Measurements from ENCODE around the gene LMX1B. TPM values are rescaled to one million over a fixed set of nuclear protein-coding genes. Genes with fewer than 3 reads are reported as not detected.
"Not testable (repeated sequence)": the region's sequence is repeated elsewhere in the genome, so short reads cannot be mapped to it uniquely, and the experiment has no call there.

LMX1B gene
- 0.15 and 0.64 TPM in 2 replicates for total RNA-seq (2014; rRNA removed; shearing (Covaris generic))

DNA sequence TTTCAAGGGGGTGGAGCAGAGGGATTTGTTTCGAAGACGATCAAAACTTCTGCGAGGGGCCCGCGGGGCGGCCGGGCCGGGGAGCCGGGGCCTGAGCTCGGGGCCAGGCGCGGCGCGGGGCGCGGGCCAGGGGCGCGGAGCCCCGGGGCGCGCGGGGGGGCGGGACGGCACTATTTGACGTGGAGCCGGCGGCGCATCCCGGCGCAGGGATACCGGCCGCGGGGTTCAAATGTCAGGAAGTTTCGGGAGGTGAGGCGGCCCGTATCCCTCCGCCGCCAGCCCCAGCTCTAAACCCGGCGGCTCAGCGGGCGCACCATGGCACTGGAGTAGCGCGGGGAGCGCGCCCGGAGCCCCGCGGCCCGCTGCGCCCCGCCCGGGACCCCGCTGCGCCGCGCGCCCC lies at the start of gene LMX1B:
Gene LMX1B, plus strand, starts transcription at position 278 of the 400 bp plus-strand sequence. CDS start 522 bp downstream, outside the sequence.
- no peak for DNase-seq (ENCODE audit: low spot score)

DNA sequence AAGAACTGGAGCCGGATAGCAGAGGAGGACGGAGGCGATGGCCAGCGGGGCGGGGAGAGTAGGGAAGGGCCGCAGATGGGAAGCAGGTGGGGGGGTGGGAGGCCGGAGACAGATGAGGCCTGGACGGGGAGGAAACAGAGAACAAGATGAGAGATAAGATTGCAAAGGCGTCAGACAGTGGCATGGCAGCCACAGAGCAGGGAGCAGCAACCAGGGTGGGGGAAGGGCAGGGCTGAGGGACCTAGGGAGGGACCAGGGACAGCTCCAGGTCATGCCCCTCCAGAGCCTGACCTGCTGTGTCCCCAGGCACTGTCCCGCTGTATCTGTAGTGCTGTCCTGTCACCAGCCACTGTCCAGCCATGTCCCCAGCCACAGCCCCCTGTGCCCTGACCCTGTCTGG lies 49.6 kb upstream of the LMX1B start:
- DNase-seq (ENCODE audit: low spot score) = no peak

DNA sequence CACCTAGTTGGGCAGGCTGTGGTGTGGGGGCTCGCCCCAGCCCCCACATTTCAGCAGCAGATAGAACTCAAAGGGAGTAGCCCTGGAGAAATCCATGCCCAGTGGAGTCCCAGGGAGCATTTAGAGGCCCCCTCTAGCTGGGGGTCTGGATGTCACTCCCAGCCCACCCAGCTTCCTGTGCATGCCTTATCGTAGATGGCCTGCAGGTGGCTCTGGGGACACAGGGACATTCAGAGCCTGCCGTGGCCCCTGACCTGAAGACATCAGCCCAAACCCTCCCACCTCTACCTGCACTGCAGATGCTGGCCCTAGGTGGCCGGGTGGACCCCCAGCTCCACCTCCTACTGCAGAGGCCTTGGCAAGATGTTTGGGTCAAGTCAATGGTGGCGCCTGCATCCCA lies 49.0 kb upstream of the LMX1B start:
- no peak for DNase-seq (ENCODE audit: low spot score)

DNA sequence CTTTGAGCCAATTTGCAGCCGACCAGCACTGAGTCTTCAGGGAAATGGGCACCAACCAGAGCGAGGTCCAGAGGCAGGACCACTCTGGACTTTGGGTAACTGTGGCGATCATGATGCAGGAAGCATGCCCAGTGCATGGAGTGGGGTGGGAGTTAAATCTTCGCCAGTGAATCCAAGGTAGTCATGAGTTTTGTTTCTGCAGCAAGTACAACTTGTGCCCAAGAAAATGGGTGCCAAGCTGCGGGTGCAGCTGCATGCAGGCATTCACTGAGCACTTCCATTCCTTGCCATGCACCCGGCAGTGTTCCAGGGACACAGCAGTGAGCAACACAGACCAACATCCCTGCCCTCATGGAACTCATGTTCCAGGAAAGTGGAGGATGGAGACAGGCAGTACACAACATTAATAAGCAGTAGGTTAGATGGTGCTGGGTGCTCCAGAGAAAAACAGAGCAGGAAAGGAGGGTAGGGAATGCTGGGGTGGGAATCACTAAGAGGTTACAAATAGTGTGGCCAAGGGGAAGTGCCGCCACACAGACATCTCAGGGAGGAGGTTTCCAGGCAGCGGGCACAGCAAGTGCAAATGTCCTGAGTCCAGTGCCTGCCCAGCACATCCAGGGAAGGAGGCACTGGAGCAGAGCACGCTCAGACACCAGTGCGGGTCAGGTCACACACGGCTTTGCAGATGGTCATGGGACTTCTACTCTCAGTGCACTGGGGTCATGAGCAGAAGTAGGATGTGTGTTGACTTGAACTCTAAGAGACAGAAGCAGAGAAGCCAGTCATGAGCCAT lies 48.2 kb upstream of the LMX1B start:
- DNase-seq (ENCODE audit: low spot score) = no peak

DNA sequence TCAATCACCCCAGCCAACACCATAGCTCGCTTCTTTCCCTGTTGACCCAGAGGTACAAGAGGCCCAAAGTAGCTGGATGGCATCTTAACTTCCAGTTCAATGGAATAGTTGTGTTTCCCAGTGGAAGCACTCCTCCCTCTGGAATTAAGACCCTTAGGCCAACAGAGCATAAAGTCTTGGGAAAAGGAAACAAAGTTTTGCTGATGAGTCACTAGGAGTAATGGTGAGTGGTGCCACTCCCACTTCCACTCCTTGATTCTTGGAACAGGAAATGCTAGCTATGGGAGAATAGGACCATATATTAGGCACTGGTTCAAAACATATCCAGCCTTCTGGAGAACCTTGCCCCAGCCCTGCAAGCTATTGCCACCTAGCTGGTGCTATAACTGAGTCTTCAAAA lies 44.7 kb upstream of the LMX1B start:
- peak; percentile 50 for DNase-seq (ENCODE audit: low spot score)

DNA sequence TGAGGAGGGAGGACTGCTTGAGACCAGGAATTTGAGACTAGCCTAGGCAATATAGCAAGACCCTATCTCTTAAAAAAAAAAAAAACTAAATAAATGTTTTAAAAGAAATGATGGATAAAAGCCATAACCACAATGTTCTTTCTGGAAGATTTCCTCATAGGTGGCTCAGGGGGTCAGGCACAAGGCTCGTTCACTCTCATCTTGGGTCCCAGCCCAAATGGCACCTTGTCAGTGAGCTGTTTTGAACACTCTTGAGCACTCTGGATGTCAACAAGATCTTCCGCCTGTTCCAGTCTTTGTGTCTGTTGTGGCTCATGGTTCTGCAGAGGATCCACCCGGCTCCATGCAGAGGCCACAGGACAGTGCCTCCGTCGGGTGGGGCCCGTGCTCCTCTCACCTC lies 35.7 kb upstream of the LMX1B start:
- no peak for DNase-seq (ENCODE audit: low spot score)

DNA sequence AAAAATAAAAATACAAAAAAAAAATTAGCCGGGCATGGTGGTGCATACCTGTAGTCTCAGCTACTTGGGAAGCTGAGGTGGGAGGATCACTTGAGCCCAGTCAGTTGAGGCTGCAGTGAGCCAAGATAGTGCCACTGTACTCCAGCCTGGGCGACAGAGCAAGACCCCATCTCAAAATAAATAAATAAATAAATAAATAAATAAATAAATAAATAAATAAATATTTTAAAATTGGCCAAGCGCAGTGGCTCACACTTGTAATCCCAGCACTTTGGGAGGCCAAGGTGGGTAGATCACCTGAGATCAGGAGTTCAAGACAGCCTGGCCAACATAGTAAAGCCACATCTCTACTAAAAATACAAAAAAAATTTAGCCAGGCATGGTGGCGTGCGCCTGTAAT lies 33.4 kb upstream of the LMX1B start:
- DNase-seq (ENCODE audit: low spot score) = not testable (repeated sequence)

DNA sequence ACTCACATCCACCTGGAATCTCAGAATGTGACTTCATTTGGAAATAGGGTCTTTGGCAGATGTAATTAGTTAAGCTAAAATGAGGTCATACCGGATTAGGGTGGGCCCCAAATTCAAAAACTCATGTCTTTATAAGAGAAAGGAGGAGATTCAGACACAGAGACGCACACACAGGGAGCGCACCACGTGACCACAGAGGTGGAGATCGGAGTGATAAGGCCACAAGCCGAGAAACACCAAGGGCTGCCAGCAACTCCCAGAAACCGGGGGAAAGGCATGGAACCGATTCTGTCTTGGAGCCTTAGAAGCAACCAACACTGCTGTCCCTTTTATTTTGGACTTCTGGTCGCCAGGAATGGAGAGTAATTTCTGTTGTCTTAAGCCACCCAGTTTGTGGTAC lies 31.8 kb upstream of the LMX1B start:
- no peak for DNase-seq (ENCODE audit: low spot score)

DNA sequence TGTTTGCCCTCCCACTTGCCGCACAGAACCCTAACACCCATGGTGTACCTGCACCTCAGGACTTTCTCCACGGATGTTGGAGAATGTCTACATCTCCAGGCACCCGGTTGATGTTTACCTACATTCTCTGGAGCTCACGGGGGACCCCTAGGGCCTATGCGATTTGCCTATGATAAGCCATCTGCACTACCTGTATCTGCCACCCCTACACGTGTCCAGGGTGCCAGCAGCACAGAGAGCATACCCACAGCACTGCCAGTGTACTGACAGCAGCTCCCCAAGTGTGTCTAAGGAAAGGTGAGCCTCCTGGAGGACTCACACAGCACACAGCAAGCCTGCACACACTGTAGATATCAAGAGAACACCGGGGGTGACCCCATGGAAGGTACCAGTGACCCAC lies 31.3 kb upstream of the LMX1B start:
- no peak for DNase-seq (ENCODE audit: low spot score)

DNA sequence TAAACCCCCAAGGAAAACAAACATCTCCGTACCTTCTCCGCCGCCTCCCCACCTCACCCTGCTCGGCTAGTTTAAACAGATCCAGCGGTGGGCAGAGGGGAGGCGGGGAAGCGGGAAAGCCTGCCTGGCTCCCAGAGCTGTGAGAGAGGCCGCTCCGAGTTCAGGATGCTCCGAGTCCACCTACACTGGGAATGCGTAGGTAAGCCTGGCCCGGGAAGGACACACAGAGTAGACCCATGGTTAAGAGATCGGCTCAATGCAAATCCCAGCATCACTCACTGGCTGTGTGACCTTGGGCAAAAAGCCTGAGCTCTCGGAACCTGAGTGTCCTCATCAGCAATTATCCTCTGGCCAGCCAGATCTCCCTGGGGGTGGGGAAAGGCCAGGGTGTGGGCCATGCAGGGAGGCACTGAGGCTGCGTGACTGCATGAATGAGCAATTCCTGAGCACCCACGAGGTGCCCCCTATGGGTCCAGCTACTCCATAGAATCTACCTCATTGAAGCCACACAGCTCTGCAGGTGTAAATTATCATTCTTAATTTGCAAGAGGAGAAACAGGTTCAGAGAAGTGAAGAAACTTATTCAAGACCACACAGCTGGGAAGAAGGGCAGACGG lies 30.5 kb upstream of the LMX1B start:
- DNase-seq (ENCODE audit: low spot score) = no peak

DNA sequence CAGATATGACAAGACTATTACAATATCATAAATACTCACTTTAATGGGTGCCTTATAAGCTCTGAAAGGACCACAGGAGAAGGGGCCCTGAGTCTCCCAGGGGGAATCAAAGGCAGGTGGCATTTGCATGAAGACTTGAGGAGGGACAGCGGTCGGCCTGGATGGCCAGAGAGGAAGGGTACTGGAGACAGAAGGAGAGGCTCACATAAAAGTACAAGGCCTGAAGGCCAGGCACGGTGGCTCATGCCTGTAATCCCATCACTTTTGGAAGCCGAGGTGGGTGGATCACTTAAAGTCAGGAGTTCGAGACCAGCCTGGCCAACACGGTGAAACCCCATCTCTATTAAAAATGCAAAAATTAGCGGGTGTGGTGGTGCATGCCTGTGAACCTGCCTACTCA lies 29.1 kb upstream of the LMX1B start:
- DNase-seq (ENCODE audit: low spot score) = no peak

DNA sequence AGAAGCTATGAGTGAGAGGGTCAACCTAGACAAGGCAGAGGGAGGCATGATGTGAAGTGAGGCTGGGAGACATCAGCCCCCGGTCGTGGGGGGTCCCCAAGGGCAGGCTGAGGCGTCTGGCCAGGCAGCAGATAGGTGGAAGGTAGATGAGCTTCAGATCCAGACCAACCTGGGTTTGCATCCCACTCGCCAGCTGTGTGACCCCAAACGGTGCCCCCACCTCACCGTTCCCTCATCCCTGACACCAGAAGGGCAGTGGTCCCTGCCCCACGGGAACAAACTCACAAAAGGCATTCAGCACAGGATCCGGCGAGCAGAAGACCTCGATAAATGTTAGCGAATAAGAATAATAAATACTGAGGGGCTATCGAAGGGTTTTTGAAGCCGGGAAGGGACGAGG lies 27.5 kb upstream of the LMX1B start:
- no peak for DNase-seq (ENCODE audit: low spot score)

DNA sequence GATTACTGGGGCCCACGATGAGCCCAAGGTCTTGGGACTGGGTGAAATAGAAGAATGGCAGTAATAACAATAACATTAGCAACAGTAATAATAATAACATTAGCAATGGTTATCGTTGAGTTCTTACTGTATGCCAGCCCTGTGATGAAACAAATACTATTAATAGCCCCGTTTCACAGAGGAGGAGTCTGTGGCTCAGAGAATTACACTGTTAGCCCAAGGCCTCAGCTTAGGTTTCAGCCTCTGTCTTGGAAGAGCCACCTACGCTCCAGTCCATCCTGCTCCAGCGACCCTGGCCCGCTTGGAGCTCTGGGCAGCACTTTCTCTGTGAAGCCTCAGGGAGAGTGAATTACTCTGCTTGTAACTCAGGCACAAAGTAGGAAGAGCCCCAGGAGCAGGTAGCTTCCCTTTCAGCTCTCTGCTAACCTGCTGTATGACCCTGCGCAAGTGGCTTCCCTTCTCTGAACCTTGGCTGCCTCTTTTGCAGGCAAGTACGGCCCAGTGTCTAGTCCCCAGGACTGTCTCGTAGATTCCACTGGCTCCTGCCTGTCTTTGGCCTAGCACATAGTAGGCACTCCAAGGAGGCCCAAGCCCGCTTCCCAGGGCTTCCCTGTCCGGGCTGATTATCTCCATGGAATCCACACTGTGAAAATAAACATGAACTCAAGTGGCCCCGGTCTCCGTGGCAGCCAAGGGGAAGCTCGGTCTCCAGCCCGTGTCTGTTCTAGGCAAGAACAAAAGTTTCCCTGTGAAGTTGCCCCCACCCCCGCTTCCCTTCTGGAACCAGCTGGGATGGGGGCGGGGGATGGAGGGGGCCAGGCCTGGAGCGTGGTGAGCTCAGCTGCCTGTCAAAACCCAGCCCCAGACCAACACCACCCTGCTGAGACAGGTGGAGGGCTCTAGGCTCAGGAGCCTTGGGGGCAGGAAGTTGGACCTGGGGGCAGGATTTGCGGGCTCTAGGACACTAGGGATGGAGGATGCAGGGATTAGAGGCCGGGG lies 26.2 kb upstream of the LMX1B start:
- no peak for DNase-seq (ENCODE audit: low spot score)

DNA sequence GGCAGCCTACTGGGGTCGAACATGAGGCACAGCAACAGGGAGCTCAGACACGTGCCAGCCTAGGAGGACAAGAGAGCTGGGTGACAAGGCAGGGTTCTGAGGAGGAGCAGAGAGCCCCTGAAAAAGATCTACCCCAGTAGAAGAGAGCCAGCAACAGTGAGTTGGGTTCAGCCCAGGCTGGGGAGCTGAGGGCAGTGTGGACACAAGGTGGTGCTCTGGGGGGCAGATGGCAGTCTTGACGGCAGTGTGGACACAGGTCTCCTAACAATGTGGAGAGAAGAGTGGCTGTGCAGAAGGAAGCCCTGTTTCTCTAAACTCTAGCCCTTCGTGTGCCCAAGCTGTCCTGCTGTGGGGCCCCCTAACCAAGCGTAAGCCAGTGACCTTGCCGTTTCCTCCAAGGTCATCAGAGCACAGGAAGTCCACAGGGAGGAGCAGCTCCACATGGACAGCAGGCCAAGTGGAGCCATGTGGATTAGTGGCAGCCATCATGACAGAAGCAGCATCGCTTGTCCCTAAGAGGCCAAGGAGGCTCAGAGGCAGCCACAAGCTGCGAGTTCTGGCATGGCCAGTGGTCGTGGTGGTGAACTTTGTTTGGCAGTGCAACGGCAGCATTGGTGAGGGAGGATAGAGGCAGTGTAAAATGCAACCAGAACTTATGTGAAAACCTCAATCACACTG lies 25.1 kb upstream of the LMX1B start:
- no peak for DNase-seq (ENCODE audit: low spot score)

DNA sequence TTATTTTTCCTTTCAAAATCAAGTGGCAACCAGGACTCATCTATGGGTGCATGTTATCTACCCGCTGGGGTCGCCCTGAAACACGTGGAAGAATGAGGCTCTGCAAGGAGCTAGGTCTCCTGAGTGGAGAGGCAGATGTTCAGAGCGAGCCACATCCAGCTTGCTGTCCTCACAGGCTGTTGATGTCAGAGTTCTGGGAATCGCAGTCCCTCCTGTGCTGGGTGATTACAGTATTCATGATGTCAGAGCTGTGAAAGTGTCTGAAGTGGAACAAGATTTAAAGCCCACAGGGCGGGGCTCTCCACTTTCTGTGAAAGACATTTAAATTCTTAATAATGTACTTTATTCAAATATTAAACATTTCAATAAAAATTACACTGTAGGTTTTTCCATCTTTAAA lies 24.4 kb upstream of the LMX1B start:
- DNase-seq (ENCODE audit: low spot score) = no peak

DNA sequence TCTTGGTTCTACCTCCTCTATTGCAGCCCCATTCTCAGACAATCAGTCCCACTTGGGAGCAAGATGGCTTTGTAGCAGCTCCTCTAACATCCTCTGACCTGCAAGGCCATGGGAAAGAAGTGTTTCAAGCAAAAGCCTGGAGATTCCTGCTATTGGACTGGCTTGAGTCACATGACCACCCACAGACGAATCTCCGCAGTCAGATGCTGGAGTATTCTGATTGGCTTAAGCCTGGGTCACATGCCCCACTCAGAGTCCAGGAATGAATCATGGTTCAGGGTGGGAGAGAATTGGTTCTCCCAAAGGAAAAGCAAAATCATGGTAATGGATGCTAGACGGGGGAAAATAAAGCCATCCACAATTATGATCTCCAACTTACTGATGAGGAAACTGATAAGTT lies 22.6 kb upstream of the LMX1B start:
- DNase-seq (ENCODE audit: low spot score) = no peak

DNA sequence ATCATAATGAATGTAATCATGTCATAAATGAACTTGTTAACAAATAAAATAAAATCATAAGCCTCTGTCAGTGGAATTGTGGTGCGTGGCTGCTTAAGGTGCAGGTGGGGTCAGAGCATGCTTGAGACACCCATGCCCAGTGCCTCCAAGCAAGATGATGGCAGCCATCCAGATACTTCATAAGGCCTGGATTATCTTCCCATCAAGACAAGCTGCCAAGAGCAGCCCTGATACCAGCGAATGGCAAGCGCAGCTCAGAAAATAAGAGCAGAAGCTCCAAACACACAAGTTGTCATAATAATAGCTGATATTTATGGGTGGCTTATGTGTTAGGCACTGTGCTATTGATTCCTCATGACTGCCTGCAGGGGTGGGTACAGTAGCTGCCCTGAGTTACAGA lies 21.8 kb upstream of the LMX1B start:
- DNase-seq (ENCODE audit: low spot score) = no peak

DNA sequence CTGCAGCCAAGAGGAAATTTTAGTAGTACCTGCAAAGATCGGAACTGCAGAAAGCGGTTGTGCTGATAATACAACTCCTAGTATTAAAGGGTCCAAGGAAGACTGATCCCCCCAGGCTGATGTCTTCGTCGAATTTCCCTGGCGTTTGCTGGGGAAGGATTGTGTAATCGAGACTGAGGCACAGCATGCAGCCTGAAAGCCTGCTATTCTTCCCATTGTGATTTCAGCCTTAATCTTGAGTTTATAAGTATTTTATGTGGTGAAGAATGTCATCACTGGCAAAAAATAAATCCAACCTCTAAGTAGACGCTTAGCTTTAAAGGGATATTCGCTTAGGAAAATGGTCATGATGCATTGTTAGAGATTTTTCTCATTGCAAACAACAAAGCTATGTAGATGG lies 21.3 kb upstream of the LMX1B start:
- no peak for DNase-seq (ENCODE audit: low spot score)

DNA sequence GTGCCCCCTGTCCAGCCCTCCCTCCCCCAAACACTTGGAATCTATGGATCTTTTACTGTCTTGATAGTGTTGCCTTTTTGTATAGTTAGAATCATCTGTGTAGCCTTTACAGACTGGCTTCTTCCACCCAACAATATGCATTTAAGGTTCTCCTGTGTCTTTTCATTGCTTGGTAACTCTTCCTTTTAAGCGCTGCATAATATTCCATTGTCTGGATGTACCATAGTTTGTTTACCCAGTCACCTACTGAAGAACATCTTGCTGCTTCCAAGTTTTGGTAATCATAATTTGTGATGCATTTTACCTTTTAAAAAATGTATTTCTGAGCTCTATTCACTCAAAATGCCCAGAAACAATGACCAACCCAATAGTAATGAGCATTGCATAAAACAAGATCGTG lies 17.7 kb upstream of the LMX1B start:
- DNase-seq (ENCODE audit: low spot score) = no peak

DNA sequence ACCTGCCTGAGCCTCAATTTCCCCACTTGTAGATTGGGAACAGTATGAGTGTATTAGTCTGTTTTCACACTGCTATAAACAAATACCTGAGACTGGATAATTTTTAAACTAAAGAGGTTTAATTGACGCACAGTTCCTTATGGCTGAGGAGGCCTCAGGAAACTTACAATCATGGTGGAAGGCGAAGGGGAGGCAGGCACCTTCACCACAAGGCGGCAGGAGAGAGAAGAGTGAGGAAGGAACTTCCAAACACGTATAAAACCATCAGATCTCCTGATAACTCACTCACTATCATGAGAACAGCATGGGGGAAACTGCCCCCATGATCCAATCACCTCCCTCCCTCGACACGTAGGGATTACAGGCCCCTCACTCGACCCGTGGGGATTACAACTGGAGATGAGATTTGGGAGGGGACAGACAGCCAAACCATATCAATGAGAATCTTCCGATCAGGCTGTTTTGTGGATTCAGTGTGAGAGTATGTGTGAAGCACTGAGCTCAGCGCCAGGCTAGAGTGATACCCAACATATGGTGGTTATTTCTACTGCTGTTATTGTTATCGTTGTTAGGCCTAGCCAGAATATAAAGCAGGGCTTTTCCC lies 14.6 kb upstream of the LMX1B start:
- no peak for DNase-seq (ENCODE audit: low spot score)

Measured in H4 (cell line).